HG03520 (cell line): ENCODE results near the gene KRTAP5-5.
"Not testable (repeated sequence)": the region's sequence is repeated elsewhere in the genome, so short reads cannot be mapped to it uniquely, and the experiment has no call there.

Source experiments
- ATAC-seq: cut with Tn5 transposase; IDR thresholded peaks from one replicate; pipeline ENCODE4 v1.9.1; 2021; ENCODE audit warnings: mild to moderate bottlenecking, moderate library complexity; ENCODE audit not compliant: unreplicated experiment

The KRTAP5-5 gene

GRCh38 chr11:1605923-1606322, 23.7 kb upstream of the KRTAP5-5 start:
- ATAC-seq = peak; percentile 76

- not testable (repeated sequence) for ATAC-seq
Measured at GRCh38 chr11:1607156-1607845, 22.3 kb upstream of the KRTAP5-5 start.

DNA sequence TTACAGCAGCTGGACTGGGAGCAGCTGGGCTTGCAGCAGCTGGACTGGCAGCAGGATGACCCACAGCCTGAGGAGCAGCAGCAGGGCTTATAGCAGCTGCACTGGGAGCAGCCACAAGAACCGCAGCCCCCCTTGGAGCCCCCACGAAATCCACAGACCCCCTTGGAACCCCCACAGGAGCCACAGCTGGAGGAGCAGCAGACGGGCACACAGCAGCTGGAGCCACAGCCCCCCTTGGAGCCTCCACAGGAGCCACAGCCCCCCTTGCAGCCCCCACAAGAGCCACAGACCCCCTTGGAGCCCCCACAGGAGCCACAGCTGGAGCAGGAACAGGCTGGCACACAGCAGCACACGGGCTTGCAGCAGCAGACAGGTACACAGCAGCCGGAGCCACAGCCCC, 21.7 kb upstream of the KRTAP5-5 start:
- ATAC-seq = not testable (repeated sequence)

DNA sequence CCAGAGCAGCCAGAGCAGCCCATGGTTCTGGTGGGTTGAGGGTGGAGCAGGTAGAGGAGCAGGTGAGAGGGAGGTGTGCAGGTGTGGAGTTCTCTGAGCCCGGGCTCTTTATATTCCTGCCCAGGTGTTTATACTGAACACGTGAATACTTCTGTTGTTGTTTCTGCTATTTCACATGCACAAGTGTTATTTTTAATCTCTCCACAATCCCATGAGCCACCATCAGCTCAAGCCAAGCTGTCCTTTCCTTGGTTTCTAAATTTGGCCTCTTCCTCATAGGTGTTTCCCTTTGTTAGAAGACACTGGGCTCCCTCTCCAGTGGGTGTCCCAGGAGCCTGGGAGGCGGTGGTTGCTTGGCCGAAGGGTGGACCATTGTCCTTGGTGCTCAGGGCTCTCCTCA, 21.2 kb upstream of the KRTAP5-5 start, which contains the start of gene KRTAP5-3:
TSS of gene KRTAP5-3 (minus strand) at position 101 of the 400 bp plus-strand sequence. CDS start at position 23, 78 bp downstream.
- no peak for ATAC-seq

DNA sequence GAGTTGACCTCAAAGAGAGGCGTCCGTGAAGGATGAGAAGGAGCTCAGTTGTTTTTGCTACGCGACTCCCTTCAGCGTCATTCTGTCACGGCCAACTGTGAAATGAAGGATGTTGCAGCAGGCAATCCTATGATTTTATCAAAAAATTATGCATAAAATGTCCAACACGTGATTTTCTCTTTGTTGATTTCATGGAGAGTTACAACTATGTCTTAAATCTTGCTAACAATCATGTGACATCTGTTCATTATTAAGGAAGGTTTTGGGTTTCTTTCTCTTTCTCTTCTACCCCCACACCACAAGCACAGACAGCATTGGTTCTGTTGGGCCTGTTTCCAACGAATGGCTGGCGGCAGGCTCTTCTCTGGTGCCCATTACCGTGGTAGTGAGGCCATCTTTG, 11.3 kb upstream of the KRTAP5-5 start:
- no peak for ATAC-seq

GRCh38 chr11:1619449-1619848, 10.1 kb upstream of the KRTAP5-5 start:
- ATAC-seq = no peak

DNA sequence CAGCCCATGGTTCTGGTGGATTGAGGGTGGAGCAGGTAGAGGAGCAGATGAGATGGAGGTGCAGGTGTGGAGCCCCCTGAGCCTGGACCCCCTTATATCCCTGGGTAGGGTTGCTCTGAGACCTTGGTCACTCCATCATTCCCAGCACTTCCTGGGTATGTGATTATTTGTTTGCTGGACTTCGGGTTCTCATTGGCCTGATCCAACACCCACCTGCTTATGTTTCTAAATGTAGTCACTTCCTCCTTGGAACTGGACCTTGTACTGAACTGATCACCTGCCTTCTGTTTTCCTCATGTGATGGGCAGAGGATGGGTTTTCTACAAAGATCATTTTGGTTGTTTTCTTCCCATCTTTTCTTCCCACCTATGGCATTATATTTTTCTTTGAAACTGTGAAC, 7.5 kb upstream of the KRTAP5-5 start, which contains the start of gene KRTAP5-4:
TSS of gene KRTAP5-4 (minus strand) at position 53 of the 400 bp plus-strand sequence. CDS start at position 8, 45 bp downstream.
- no peak for ATAC-seq

DNA sequence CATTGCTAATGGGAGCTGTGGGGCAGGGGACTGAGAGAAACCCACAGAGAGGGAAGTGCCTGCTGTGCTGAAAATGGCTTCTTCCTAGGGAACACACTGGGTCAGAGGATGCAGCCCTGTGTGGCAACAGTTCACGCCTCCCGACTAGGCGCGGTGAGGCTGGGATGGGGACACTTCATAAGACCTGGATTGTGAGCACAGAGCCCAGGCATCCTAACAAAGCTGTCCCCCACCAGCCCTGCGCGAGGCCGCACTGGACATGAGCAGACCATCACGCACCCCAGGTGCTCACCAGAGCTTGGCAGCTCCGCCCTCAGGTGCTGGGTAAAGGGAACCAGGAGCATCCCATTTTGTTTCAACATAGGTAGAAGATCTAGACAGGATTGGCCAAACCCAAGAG, 5.9 kb upstream of the KRTAP5-5 start:
- ATAC-seq = no peak

GRCh38 chr11:1624621-1625020, 5.0 kb upstream of the KRTAP5-5 start:
- no peak for ATAC-seq

DNA sequence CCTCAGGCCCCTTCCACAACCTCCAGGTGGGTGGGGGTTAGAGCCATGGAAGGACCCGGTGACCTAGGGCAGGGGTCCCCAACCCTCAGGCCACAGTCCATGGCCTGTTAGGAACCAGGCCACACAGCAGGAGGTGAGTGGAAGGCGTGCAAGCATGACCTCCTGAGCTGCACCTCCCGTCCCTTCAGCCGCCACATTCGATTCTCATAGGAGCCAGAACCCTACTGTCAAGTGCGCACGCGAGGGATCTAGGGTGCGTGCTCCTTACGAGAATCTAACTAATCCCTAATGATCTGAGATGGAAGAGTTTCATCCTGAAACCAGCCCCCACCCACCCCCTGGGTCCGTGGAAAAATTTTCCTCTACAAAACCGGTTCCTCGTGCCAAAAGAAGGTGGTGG, 4.0 kb upstream of the KRTAP5-5 start:
- no peak for ATAC-seq

GRCh38 chr11:1628506-1629325, 859 bp upstream of the KRTAP5-5 start:
- ATAC-seq = no peak

DNA sequence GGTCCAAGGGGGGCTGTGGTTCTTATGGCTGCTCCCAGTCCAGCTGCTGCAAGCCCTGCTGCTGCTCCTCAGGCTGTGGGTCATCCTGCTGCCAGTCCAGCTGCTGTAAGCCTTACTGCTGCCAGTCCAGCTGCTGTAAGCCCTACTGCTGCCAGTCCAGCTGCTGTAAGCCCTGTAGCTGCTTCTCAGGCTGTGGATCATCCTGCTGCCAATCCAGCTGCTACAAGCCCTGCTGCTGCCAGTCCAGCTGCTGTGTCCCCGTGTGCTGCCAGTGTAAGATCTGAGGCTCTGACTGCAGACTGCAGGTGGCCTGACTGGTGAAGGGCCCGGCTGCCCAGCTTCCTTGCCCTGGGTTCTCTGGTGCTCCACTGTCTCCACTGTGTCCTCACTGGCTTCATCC, 696 bp downstream of the KRTAP5-5 start:
- no peak for ATAC-seq

GRCh38 chr11:1631066-1631568, 1.5 kb downstream of the KRTAP5-5 start:
- no peak for ATAC-seq

GRCh38 chr11:1632053-1632714, 2.6 kb downstream of the KRTAP5-5 start:
- no peak for ATAC-seq

DNA sequence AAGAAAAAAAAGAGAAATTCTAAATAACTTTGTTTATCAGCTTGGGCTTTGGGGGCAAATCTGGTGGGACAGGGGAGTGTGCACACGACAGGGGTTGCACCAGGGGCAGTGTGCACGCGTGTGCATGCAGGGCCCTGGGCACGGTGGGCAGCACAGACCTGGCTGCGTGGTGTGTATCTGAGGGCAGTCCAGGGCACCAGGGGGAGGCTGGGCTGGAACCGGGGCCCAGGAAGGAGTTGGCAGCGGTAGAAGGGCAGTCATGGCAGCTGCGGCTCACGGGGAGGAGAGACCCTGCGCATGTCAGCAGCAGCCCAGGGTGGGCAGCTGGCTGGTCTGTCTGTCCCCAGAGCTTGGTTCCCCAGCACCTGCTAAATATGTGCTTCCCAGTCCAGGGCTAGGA, 4.3 kb downstream of the KRTAP5-5 start:
- no peak for ATAC-seq

DNA sequence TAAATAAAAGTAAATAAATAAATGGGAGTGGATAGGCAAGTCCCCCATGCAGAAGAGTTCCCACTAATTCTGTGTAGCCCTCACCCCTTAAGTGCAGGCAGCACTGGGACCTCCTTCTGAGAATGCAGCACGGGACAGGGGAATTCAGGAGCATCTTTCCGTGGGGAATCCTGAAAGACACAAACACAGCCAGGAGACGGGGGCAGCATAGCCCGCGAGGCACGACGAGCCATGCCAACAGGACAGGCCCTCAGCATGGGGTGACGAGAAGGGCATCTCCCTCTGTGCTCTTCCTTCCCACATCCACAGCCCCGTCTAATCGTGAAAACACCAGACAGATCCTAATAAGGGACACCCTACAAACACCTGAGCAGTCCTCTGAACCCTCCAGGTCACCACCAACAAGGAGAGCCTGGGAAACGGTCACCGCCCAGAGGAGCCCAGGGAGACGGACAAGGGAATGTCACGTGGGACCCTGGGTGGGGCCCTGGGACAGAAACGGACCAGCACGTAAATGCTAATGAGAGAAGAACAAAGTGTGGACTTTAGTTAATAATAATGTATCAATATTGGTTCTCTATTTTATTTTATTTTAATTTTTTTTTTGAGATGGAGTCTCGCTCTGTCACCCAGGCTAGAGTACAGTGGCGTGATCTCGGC, 6.8 kb downstream of the KRTAP5-5 start:
- no peak for ATAC-seq

GRCh38 chr11:1637628-1638027, 8.1 kb downstream of the KRTAP5-5 start:
- no peak for ATAC-seq

DNA sequence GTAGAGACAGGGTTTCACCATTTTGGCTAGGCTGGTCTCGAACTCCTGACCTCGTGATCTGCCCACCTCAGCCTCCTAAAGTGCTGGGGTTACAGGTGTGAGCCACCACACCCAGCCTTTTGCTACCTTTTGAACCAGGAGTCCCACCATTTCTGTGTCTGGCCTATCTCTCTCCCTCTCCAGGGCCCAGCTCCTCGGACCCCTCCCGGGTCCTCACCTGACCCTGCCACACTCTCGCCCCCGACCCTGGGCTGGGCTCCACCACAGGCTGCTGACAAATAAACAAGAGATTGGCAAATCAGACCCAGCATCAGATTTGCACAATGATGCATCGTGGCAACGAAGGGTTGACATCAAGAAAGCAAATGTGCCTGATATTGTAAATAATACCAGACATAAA, 8.8 kb downstream of the KRTAP5-5 start:
- ATAC-seq = no peak

DNA sequence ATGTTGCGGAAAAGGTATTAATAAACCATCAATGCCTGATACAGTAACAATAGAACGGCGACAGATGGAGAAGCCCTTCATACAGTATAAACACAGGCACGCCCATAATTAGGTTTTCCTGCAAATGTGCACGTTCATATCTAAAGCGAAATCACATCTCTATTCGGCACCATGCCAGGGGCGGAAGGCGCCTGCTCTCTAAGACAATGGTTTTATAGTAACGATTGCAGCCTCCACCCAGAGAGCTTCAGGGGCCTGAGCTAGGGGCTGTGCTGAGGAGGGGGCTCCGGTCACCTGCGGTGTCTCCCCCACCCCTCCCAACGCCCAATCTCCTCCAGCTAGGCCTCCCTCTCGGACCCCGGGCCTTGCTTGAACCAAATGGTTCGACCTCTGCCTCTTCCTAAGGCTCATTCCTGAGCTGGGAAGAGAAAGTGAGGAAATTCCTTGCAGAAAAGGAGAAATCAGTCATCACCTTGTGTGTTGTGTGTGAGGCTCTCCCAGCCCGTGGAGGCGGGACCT, 9.6 kb downstream of the KRTAP5-5 start:
- no peak for ATAC-seq

DNA sequence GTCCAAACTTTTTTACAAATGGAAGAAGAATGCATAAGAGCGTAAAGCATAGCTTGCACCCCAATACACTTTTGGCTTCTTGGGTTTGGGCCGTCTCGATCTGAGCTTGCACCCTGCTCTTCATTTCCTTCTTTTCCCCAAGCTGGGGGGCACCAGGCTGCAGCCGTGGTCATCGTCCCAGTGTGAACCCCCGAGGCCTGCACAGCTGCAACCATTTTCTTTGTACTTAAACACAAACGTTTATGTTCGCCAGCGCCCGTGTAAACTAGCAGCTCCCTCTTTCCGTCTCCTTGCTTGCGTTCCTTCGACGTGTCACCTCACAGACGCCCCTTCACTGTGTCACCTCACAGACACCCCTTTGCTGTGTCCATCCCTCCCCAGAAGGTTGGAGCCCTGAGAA, 10.1 kb downstream of the KRTAP5-5 start:
- no peak for ATAC-seq
